ENCODE measurements around the gene CERS6.

CERS6 gene

GRCh38 chr2:168519534-168520308 is 63.6 kb downstream of the CERS6 start:
- no peak for TF ChIP-seq CTCF (IDR thresholded peaks at IDR 0.05; ENCODE audit: control insufficient read depth, extremely low read depth, insufficient read depth)
- DNase-seq (ENCODE audit: low read depth): no peak

GRCh38 chr2:168521053-168521741 is 65.1 kb downstream of the CERS6 start:
- H3K4me3 ChIP-seq (ENCODE audit: low read depth, low read length): no peak overlapping the region
- DNase-seq (ENCODE audit: low read depth): no peak
- no peak for TF ChIP-seq CTCF (IDR thresholded peaks at IDR 0.05; ENCODE audit: control insufficient read depth, extremely low read depth, insufficient read depth)

More at GRCh38 chr2:168519534-168520308, 63.6 kb downstream of the CERS6 start:
- H3K4me3 ChIP-seq (ENCODE audit: low read depth, low read length): no peak overlapping the region

GRCh38 chr2:168522446-168522845 is 66.4 kb downstream of the CERS6 start:
- no peak overlapping the region for H3K4me3 ChIP-seq (ENCODE audit: low read depth, low read length)
- DNase-seq (ENCODE audit: low read depth): no peak
- no peak for TF ChIP-seq CTCF (IDR thresholded peaks at IDR 0.05; ENCODE audit: control insufficient read depth, extremely low read depth, insufficient read depth)

- no peak for DNase-seq (ENCODE audit: low read depth)
- H3K4me3 ChIP-seq (ENCODE audit: low read depth, low read length): no peak overlapping the region
- TF ChIP-seq CTCF (IDR thresholded peaks at IDR 0.05; ENCODE audit: control insufficient read depth, extremely low read depth, insufficient read depth): no peak
Measured at GRCh38 chr2:168524005-168524404, 67.9 kb downstream of the CERS6 start.

- no peak overlapping the region for H3K4me3 ChIP-seq (ENCODE audit: low read depth, low read length)
- no peak for TF ChIP-seq CTCF (IDR thresholded peaks at IDR 0.05; ENCODE audit: control insufficient read depth, extremely low read depth, insufficient read depth)
- DNase-seq (ENCODE audit: low read depth): no peak
Measured at GRCh38 chr2:168525020-168525419, 68.9 kb downstream of the CERS6 start.

GRCh38 chr2:168525716-168526446 is 69.8 kb downstream of the CERS6 start:
- no peak for DNase-seq (ENCODE audit: low read depth)
- H3K4me3 ChIP-seq (ENCODE audit: low read depth, low read length): no peak overlapping the region
- no peak for TF ChIP-seq CTCF (IDR thresholded peaks at IDR 0.05; ENCODE audit: control insufficient read depth, extremely low read depth, insufficient read depth)
